HEK293 (cell line): ENCODE data around the gene CYB5B.

ENCODE experiments used
- CTCF ChIA-PET: fragments of 350-600 bp; formaldehyde crosslinking; extraction: SDS; loops from one replicate; lab custom pipeline; 2021; ENCODE audit warnings: antibody characterized with exemption; lab: Yijun Ruan, JAX
- POLR2A ChIA-PET: fragments of 300-600 bp; formaldehyde crosslinking; extraction: SDS; loops from one replicate; lab custom pipeline; 2020; ENCODE audit warnings: antibody characterized with exemption, inconsistent platforms; lab: Yijun Ruan, JAX
- H3K27ac ChIP-seq: fragments of 200-500 bp; sonication (Bioruptor generic); 2 replicates; pipeline ENCODE4 v1.5.1; 2014; ENCODE audit warnings: low read depth, low read length, control low read depth, inconsistent platforms; ENCODE audit errors: extremely low read depth
- H3K36me3 ChIP-seq, 2 experiments: fragments of 200-500 bp in 1 of 2; sonication (Bioruptor generic) in 1 of 2; 1 replicate in 1 of 2; 2 replicates in 1 of 2; pipeline ENCODE4 v1.5.1; 2014 to 2017; ENCODE audit warnings: inconsistent platforms in 2 of 2, low read length in 2 of 2; ENCODE audit not compliant: control insufficient read depth in 2 of 2, insufficient read depth in 1 of 2
- H3K4me1 ChIP-seq: fragments of 200-500 bp; sonication (Bioruptor generic); 2 replicates; pipeline ENCODE4 v1.5.1; 2014; ENCODE audit warnings: mild to moderate bottlenecking, low read length, inconsistent platforms; ENCODE audit not compliant: control insufficient read depth, insufficient read depth
- H3K4me3 ChIP-seq: 2 replicates; pipeline ENCODE4 v1.5.1; 2011; ENCODE audit warnings: low read depth, mild to moderate bottlenecking, control low read depth, low read length, moderate library complexity
- H3K9me3 ChIP-seq: fragments of 200-500 bp; sonication (Bioruptor generic); 2 replicates; pipeline ENCODE4 v1.5.1; 2014; ENCODE audit warnings: low read depth, low read length, inconsistent platforms; ENCODE audit not compliant: control insufficient read depth, insufficient read depth
- FEZF1 ChIP-seq: fragments of 450-650 bp; formaldehyde crosslinking; IDR thresholded peaks from 2 replicates; pipeline ENCODE4 v1.5.1; 2016; ENCODE audit warnings: missing biosample characterization, missing genetic modification characterization
- GLIS1 ChIP-seq: fragments of 450-650 bp; formaldehyde crosslinking; IDR thresholded peaks from 2 replicates; pipeline ENCODE4 v1.5.1; 2016; ENCODE audit warnings: missing biosample characterization, missing genetic modification characterization
- MYNN ChIP-seq: fragments of 450-650 bp; formaldehyde crosslinking; IDR thresholded peaks from 2 replicates; pipeline ENCODE4 v1.5.1; 2016; ENCODE audit warnings: missing biosample characterization, missing genetic modification characterization, borderline replicate concordance
- OSR2 ChIP-seq: fragments of 450-650 bp; formaldehyde crosslinking; IDR thresholded peaks from 2 replicates; pipeline ENCODE4 v1.5.1; 2016; ENCODE audit warnings: missing biosample characterization, missing genetic modification characterization
- SALL2 ChIP-seq: fragments of 450-650 bp; formaldehyde crosslinking; IDR thresholded peaks from 2 replicates; pipeline ENCODE4 v1.5.0; 2017; ENCODE audit warnings: missing biosample characterization, mild to moderate bottlenecking, missing genetic modification characterization, borderline replicate concordance
- TRIM28 ChIP-seq: IDR thresholded peaks from 2 replicates; pipeline ENCODE4 v1.6.1; 2011; ENCODE audit warnings: low read length, control low read depth, borderline replicate concordance
- ZBTB48 ChIP-seq: fragments of 450-650 bp; formaldehyde crosslinking; IDR thresholded peaks from 2 replicates; pipeline ENCODE4 v1.5.1; 2016; ENCODE audit warnings: missing biosample characterization, missing genetic modification characterization
- ZNF114 ChIP-seq: fragments of 450-650 bp; formaldehyde crosslinking; IDR thresholded peaks from 2 replicates; pipeline ENCODE4 v1.5.0; 2017; ENCODE audit warnings: missing biosample characterization, missing genetic modification characterization
- ZNF133 ChIP-seq: fragments of 450-650 bp; formaldehyde crosslinking; IDR thresholded peaks from 2 replicates; pipeline ENCODE4 v1.5.1; 2016; ENCODE audit warnings: missing biosample characterization, missing genetic modification characterization
- ZNF157 ChIP-seq: fragments of 450-650 bp; formaldehyde crosslinking; IDR thresholded peaks from 2 replicates; pipeline ENCODE4 v1.5.1; 2016; ENCODE audit warnings: missing biosample characterization, missing genetic modification characterization
- ZNF2 ChIP-seq: fragments of 450-650 bp; formaldehyde crosslinking; IDR thresholded peaks from 2 replicates; pipeline ENCODE4 v1.5.1; 2016; ENCODE audit warnings: missing biosample characterization, missing genetic modification characterization
- ZNF202 ChIP-seq: fragments of 450-650 bp; formaldehyde crosslinking; IDR thresholded peaks from 2 replicates; pipeline ENCODE4 v1.5.1; 2016; ENCODE audit warnings: missing biosample characterization, missing genetic modification characterization, borderline replicate concordance
- ZNF394 ChIP-seq: fragments of 450-650 bp; formaldehyde crosslinking; IDR thresholded peaks from 2 replicates; pipeline ENCODE4 v1.5.1; 2016; ENCODE audit warnings: missing biosample characterization, missing genetic modification characterization, mild to moderate bottlenecking, moderate library complexity, borderline replicate concordance
- ZNF514 ChIP-seq: fragments of 450-650 bp; formaldehyde crosslinking; IDR thresholded peaks from 2 replicates; pipeline ENCODE4 v1.5.1; 2016; ENCODE audit warnings: missing biosample characterization, missing genetic modification characterization
- ZNF555 ChIP-seq: fragments of 450-650 bp; formaldehyde crosslinking; conservative IDR thresholded peaks from 2 replicates; pipeline ENCODE4 v1.5.1; 2017; ENCODE audit warnings: missing biosample characterization, mild to moderate bottlenecking, missing genetic modification characterization, inconsistent platforms
- ZNF585B ChIP-seq: fragments of 450-650 bp; formaldehyde crosslinking; IDR thresholded peaks from 2 replicates; pipeline ENCODE4 v1.5.1; 2016; ENCODE audit warnings: missing biosample characterization, missing genetic modification characterization
- ZNF600 ChIP-seq: fragments of 450-650 bp; formaldehyde crosslinking; IDR thresholded peaks from 2 replicates; pipeline ENCODE4 v1.5.1; 2016; ENCODE audit warnings: missing biosample characterization, missing genetic modification characterization
- ZNF623 ChIP-seq: fragments of 450-650 bp; formaldehyde crosslinking; IDR thresholded peaks from 2 replicates; pipeline ENCODE4 v1.5.1; 2016; ENCODE audit warnings: missing biosample characterization, missing genetic modification characterization
- ZNF777 ChIP-seq: fragments of 450-650 bp; formaldehyde crosslinking; IDR thresholded peaks from 2 replicates; pipeline ENCODE4 v1.5.1; 2017; ENCODE audit warnings: missing biosample characterization, missing genetic modification characterization, borderline replicate concordance
- ZSCAN30 ChIP-seq: fragments of 450-650 bp; IDR thresholded peaks from 2 replicates; pipeline ENCODE4 v1.5.1; 2018; ENCODE audit warnings: missing biosample characterization, mild to moderate bottlenecking, missing genetic modification characterization, moderate library complexity
- TF ChIP-seq, protein P1 (sequence below): fragments of 450-650 bp; formaldehyde crosslinking; IDR thresholded peaks from 2 replicates; pipeline ENCODE4 v1.5.1; 2016; ENCODE audit warnings: missing biosample characterization, missing genetic modification characterization
- TF ChIP-seq, protein P2 (sequence below): fragments of 450-650 bp; formaldehyde crosslinking; IDR thresholded peaks from 2 replicates; pipeline ENCODE4 v1.5.0; 2017; ENCODE audit warnings: missing biosample characterization, missing genetic modification characterization, borderline replicate concordance
- TF ChIP-seq, protein P3 (sequence below): fragments of 450-650 bp; formaldehyde crosslinking; IDR thresholded peaks from 2 replicates; pipeline ENCODE4 v1.5.1; 2017; ENCODE audit warnings: missing biosample characterization, missing genetic modification characterization
- TF ChIP-seq, protein P4 (sequence below): fragments of 450-650 bp; formaldehyde crosslinking; IDR thresholded peaks from 2 replicates; pipeline ENCODE4 v1.5.1; 2016; ENCODE audit warnings: missing biosample characterization, missing genetic modification characterization

Gene CYB5B

DNA sequence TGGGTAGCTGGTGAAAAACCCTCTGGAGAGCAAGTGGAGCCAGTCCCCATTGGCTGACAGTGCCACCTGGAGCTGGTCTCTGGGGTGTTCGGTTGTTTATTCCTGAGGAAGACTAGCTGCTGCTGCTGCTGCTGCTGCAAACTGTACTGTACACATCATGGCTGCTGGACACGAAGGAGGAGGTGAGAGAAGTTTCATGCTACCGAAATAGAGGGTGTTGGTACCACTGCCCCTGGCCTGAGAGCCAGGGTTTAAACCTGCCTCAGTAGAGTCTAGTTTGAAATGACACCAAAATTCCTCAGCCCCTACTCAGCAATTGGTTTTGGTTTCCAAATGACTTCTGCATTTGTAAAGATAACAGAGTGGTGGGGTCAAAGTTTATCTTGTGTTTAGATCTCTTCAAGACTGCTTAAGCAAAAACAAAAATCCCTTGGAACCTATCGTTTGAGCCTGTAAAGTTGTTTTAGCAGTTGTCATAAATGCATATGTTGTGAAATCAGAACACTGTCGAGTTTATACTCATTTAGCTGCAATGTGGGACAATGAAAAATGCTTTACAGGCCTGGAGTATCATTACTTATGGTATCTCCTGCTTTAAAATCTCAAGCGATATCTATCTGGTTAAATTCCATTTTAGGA is 40.8 kb downstream of the CYB5B start:
- no peak overlapping the region for H3K27ac ChIP-seq
- peaks cover 3 to 9% of the 10 kb centered on the region in 2 experiments; a peak in 1 of 3 replicates for H3K36me3 ChIP-seq
- TF ChIP-seq, protein P1, sequence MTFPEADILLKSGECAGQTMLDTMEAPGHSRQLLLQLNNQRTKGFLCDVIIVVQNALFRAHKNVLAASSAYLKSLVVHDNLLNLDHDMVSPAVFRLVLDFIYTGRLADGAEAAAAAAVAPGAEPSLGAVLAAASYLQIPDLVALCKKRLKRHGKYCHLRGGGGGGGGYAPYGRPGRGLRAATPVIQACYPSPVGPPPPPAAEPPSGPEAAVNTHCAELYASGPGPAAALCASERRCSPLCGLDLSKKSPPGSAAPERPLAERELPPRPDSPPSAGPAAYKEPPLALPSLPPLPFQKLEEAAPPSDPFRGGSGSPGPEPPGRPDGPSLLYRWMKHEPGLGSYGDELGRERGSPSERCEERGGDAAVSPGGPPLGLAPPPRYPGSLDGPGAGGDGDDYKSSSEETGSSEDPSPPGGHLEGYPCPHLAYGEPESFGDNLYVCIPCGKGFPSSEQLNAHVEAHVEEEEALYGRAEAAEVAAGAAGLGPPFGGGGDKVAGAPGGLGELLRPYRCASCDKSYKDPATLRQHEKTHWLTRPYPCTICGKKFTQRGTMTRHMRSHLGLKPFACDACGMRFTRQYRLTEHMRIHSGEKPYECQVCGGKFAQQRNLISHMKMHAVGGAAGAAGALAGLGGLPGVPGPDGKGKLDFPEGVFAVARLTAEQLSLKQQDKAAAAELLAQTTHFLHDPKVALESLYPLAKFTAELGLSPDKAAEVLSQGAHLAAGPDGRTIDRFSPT (tag by site-specific recombination): no peak
- TF ChIP-seq SALL2 (tag by site-specific recombination): no peak
- peak; percentile 60; the same call in 1 of the 2 replicates for TF ChIP-seq ZSCAN30 (tag by site-specific recombination)
- TF ChIP-seq OSR2 (tag by site-specific recombination): peak; percentile 45
- TF ChIP-seq FEZF1 (tag by site-specific recombination): 0 out of 2 replicates have a peak, but pooled peaks have one; percentile 32
- TF ChIP-seq TRIM28: peak; percentile 77
- TF ChIP-seq ZNF555: no peak
- TF ChIP-seq, protein P2, sequence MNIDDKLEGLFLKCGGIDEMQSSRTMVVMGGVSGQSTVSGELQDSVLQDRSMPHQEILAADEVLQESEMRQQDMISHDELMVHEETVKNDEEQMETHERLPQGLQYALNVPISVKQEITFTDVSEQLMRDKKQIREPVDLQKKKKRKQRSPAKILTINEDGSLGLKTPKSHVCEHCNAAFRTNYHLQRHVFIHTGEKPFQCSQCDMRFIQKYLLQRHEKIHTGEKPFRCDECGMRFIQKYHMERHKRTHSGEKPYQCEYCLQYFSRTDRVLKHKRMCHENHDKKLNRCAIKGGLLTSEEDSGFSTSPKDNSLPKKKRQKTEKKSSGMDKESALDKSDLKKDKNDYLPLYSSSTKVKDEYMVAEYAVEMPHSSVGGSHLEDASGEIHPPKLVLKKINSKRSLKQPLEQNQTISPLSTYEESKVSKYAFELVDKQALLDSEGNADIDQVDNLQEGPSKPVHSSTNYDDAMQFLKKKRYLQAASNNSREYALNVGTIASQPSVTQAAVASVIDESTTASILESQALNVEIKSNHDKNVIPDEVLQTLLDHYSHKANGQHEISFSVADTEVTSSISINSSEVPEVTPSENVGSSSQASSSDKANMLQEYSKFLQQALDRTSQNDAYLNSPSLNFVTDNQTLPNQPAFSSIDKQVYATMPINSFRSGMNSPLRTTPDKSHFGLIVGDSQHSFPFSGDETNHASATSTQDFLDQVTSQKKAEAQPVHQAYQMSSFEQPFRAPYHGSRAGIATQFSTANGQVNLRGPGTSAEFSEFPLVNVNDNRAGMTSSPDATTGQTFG: no peak
- TF ChIP-seq, protein P3, sequence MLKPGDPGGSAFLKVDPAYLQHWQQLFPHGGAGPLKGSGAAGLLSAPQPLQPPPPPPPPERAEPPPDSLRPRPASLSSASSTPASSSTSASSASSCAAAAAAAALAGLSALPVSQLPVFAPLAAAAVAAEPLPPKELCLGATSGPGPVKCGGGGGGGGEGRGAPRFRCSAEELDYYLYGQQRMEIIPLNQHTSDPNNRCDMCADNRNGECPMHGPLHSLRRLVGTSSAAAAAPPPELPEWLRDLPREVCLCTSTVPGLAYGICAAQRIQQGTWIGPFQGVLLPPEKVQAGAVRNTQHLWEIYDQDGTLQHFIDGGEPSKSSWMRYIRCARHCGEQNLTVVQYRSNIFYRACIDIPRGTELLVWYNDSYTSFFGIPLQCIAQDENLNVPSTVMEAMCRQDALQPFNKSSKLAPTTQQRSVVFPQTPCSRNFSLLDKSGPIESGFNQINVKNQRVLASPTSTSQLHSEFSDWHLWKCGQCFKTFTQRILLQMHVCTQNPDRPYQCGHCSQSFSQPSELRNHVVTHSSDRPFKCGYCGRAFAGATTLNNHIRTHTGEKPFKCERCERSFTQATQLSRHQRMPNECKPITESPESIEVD: peak; percentile 27; the same call in 1 of the 2 replicates
- TF ChIP-seq, all 188 proteins: peak for 5
- ChIA-PET POLR2A (no interaction called here), CTCF (interaction anchor here (0.7 to 1.6 kb wide), 4 partner anchors 67 to 296 kb away, joined by 3 to 5 read pairs (median 4); no protein-coding TSS in a partner anchor)
- H3K9me3 ChIP-seq: no peaks in the 10 kb centered on the region
- peaks cover 18% of the 10 kb centered on the region for H3K4me1 ChIP-seq
- H3K4me3 ChIP-seq: no peak overlapping the region

DNA sequence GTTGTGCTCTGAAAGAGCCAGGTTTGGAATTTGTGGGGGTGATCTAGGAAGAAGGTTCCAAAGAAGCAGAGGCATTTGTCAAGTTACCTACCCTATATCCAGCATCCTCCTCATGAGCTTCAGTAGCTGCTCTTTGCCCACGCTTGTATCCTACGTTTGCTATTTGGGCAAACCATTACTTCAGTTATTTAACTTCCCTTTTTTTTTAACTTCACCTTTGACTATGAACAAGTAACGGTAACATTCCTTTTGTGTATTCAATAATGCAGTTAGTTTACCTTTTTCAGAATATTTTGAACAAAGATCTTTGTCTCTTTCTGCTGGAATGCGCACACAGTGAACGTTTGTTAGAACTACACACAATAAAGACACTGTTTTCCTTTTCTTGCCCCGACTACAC is 41.5 kb downstream of the CYB5B start:
- H3K27ac ChIP-seq: no peak overlapping the region
- ChIA-PET CTCF (interaction anchor here (0.7 to 1.4 kb wide), 2 partner anchors 70 to 170 kb away, joined by 4 to 5 read pairs; no protein-coding TSS in a partner anchor), POLR2A (no interaction called here)

More for the DNA sequence above, 41.5 kb downstream of the CYB5B start:
- H3K4me3 ChIP-seq: no peak overlapping the region
- H3K9me3 ChIP-seq: no peaks in the 10 kb centered on the region
- TF ChIP-seq GLIS1 (no peak), ZNF202 (no peak), ZNF157 (tag by site-specific recombination) (no peak), MYNN (tag by site-specific recombination) (no peak), ZSCAN30 (tag by site-specific recombination) (no peak), ZNF514 (tag by site-specific recombination) (no peak), ZNF2 (no peak), OSR2 (tag by site-specific recombination) (no peak), ZBTB48 (tag by site-specific recombination) (no peak), ZNF394 (tag by site-specific recombination) (no peak), ZNF585B (no peak), ZNF114 (tag by site-specific recombination) (no peak), ZNF777 (tag by site-specific recombination) (no peak), ZNF600 (tag by site-specific recombination) (no peak), ZNF133 (no peak), ZNF623 (tag by site-specific recombination) (no peak)
- TF ChIP-seq, protein P4, sequence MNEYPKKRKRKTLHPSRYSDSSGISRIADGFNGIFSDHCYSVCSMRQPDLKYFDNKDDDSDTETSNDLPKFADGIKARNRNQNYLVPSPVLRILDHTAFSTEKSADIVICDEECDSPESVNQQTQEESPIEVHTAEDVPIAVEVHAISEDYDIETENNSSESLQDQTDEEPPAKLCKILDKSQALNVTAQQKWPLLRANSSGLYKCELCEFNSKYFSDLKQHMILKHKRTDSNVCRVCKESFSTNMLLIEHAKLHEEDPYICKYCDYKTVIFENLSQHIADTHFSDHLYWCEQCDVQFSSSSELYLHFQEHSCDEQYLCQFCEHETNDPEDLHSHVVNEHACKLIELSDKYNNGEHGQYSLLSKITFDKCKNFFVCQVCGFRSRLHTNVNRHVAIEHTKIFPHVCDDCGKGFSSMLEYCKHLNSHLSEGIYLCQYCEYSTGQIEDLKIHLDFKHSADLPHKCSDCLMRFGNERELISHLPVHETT (tag by site-specific recombination): no peak
- peaks cover 18% of the 10 kb centered on the region for H3K4me1 ChIP-seq
- H3K36me3 ChIP-seq: peaks cover 3 to 9% of the 10 kb centered on the region in 2 experiments; a peak in 1 of 3 replicates
